A673 (cell line): Measurements from ENCODE around the gene IGSF21. TPM values are rescaled to one million over a fixed set of nuclear protein-coding genes. Genes with fewer than 3 reads are reported as not detected.

Experiments used
- BruUV-seq: library from RNA; stranded (reverse); fragments of 400-500 nt; replicated peaks from 2 replicates; lab custom pipeline; 2021; lab: Mats Ljungman, UMichigan
- CTCF ChIA-PET: fragments of 300-600 bp; sonication (Branson Sonifier 250); formaldehyde crosslinking; loops from one replicate; lab custom pipeline; 2022; ENCODE audit warnings: antibody characterized with exemption; lab: Charles Lee
- POLR2A ChIA-PET: fragments of 300-600 bp; sonication (Branson Sonifier 250); formaldehyde crosslinking; loops from one replicate; lab custom pipeline; 2022; ENCODE audit warnings: antibody characterized with exemption; ENCODE audit not compliant: low non-redundant PET; lab: Charles Lee
- DNase-seq: peaks from one replicate; pipeline ENCODE4 v3.0.0-alpha.2; 2015; ENCODE audit warnings: low spot score
- H3K27ac ChIP-seq: fragments of 200-600 bp; sonication (generic); 2 replicates; pipeline ENCODE4 v1.5.1; 2016; ENCODE audit warnings: mixed run types, low read depth, mild to moderate bottlenecking, mixed read lengths, antibody characterized with exemption, low read length; ENCODE audit not compliant: poor library complexity, severe bottlenecking
- H3K27me3 ChIP-seq: fragments of 200-600 bp; sonication (generic); replicated peaks from 2 replicates; pipeline ENCODE4 v1.6.1; 2017; ENCODE audit warnings: mixed run types, low read depth, mild to moderate bottlenecking, mixed read lengths, antibody characterized with exemption, low read length; ENCODE audit not compliant: insufficient read depth, poor library complexity
- H3K36me3 ChIP-seq: fragments of 200-600 bp; sonication (generic); 2 replicates; pipeline ENCODE4 v1.6.1; 2016; ENCODE audit warnings: mixed run types, mild to moderate bottlenecking, mixed read lengths, antibody characterized with exemption, low read length; ENCODE audit not compliant: insufficient read depth, poor library complexity, severe bottlenecking
- H3K4me1 ChIP-seq: fragments of 200-600 bp; sonication (generic); 2 replicates; pipeline ENCODE4 v1.6.1; 2017; ENCODE audit warnings: mixed run types, mild to moderate bottlenecking, mixed read lengths, antibody characterized with exemption, low read length; ENCODE audit not compliant: insufficient read depth, poor library complexity, severe bottlenecking
- H3K4me3 ChIP-seq: fragments of 200-600 bp; sonication (generic); 2 replicates; pipeline ENCODE4 v1.5.1; 2016; ENCODE audit warnings: low read depth, mixed run types, mild to moderate bottlenecking, mixed read lengths, low read length; ENCODE audit not compliant: poor library complexity, severe bottlenecking
- H3K9me3 ChIP-seq: fragments of 200-600 bp; sonication (generic); 2 replicates; pipeline ENCODE4 v1.6.1; 2016; ENCODE audit warnings: mixed run types, low read depth, mild to moderate bottlenecking, mixed read lengths, antibody characterized with exemption, low read length; ENCODE audit not compliant: poor library complexity, severe bottlenecking
- CTCF ChIP-seq: fragments of 300-800, 200-600 bp; sonication (generic); conservative IDR thresholded peaks from 2 replicates; pipeline ENCODE4 v1.5.1; 2017; ENCODE audit warnings: low read depth, mild to moderate bottlenecking, antibody characterized with exemption, low read length, moderate library complexity, mixed read lengths
- EZH2 ChIP-seq: fragments of 200-600 bp; sonication (generic); IDR thresholded peaks from 2 replicates; pipeline ENCODE4 v1.6.1; 2017; ENCODE audit warnings: borderline replicate concordance, low read depth, mild to moderate bottlenecking, mixed read lengths, antibody characterized with exemption, low read length; ENCODE audit not compliant: poor library complexity, severe bottlenecking
- intact Hi-C: fragments of 100-400 bp; cut with micrococcal nuclease; formaldehyde crosslinking; loops from one replicate; pipeline ENCODE4 v1.10.0; 2022; ENCODE audit not compliant: unreplicated experiment
- total RNA-seq: library from RNA; stranded (reverse); gene quantifications from 2 replicates; pipeline ENCODE4 v1.2.3, GENCODE V29; 2021

The IGSF21 gene
- total RNA-seq, 1 experiment from 2014 or later = 3.2 TPM

DNA sequence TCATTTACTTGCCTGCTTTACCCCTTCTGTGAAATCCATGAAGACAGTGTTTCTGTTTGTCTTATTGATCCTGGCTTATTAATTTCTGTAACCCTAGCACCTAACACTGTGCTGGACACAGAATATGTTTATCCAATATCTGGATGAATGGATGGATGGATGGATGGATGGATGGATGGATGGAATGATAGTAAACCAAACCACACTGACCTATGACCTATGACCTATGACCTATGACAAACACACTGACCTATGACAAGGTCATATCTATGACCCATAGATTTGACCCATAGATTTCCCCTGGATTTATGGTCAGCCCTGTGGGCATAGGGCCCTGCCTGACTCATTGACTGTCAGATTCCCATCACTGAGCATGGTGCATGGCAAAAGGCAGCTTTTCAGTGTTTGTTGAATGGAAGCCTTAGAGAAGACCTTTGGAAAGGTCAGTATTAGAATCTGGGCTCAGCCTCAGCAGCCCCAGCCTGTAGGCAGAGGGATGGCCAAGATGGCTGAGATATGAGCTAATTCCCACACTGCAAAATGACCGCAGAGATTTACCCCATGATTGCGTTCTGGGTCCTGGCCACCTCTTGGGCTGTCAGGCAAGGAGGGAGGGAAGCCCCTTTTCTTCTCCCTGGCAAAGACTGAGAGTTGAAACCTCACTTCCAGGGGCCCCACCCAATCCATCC is 24.6 kb downstream of the IGSF21 start:
- no peak overlapping the region for H3K27ac ChIP-seq

DNA sequence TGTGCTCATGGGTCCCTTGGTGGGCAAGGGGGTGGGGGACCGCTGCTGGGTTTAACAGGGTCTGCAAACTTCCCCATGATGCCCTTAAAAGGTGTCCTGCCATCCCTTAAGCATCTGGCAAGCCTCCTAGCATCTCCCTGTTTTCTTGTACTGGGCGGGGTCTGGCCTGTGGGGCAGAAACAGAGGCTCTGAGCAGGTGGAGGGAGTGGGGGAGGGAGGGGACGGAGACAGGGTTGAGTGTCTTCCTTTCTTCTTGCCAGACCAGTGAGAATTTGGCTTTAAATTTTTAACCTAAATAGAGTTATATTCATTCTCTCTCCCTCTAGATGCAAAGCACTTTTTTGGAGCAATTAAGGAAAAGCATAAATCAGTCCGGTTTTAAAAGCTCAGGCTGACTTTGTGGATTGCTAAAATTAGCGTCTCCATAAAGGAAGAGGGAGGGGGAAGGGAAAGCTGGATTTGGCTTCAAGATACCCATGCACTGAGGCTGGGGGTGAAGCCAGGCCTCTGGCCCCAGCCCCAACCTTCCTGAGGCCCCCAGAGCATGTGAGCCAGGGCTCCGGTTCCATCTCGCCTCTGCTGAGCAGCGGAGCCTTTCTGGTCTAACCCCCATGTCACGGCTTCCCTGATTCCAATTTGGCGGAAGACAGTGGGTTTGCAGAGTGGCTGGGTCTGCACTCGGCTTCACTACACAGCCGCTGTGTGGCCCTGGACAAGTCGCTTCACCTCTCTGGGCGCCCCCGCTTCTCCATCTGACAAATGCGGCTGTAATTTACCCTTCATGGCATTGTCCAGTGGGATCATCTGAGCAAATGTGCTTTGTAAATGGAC is 25.3 kb downstream of the IGSF21 start:
- TF ChIP-seq EZH2 (no peak), CTCF (no peak)
- Histone ChIP-seq H3K9me3 (no peaks in the 10 kb centered on the region), H3K27ac (no peak overlapping the region), H3K4me3 (no peak overlapping the region), H3K27me3 (no peaks in the 10 kb centered on the region), H3K4me1 (no peaks in the 10 kb centered on the region), H3K36me3 (no peaks in the 10 kb centered on the region)
- no TSS peak for BruUV-seq
- ChIA-PET CTCF (no interaction called here), POLR2A (no interaction called here)
- DNase-seq = no peak
- intact Hi-C loops = no loop called here

More for the DNA sequence above, 24.6 kb downstream of the IGSF21 start:
- Histone ChIP-seq H3K4me1 (no peaks in the 10 kb centered on the region), H3K27me3 (no peaks in the 10 kb centered on the region), H3K36me3 (no peaks in the 10 kb centered on the region), H3K4me3 (no peak overlapping the region), H3K9me3 (no peaks in the 10 kb centered on the region)
- POLR2A ChIA-PET = no interaction called here
- DNase-seq = no peak
- TF ChIP-seq CTCF (no peak), EZH2 (no peak)
- intact Hi-C loops = no loop called here
- CTCF ChIA-PET = no interaction called here
- BruUV-seq = no TSS peak

GRCh38 chr1:18134324-18135046 is 26.9 kb downstream of the IGSF21 start:
- no peak for TF ChIP-seq CTCF
- no peak for TF ChIP-seq EZH2
- Histone ChIP-seq H3K27me3 (no peaks in the 10 kb centered on the region), H3K4me3 (no peak overlapping the region), H3K4me1 (no peaks in the 10 kb centered on the region), H3K27ac (no peak overlapping the region), H3K36me3 (no peaks in the 10 kb centered on the region), H3K9me3 (no peaks in the 10 kb centered on the region)
- ChIA-PET POLR2A (no interaction called here), CTCF (no interaction called here)
- no TSS peak for BruUV-seq
- peak; percentile 14 for DNase-seq
- intact Hi-C loops = no loop called here
